HepG2 (cell line): ENCODE data around the gene GPR61. TPM values are rescaled to one million over a fixed set of nuclear protein-coding genes. Genes with fewer than 3 reads are reported as not detected.
A peak's percentile ranks its signal among the peaks of the same experiment; 100 is the strongest.

Experiments used
- ATRX ChIP-seq: sonication (generic); formaldehyde crosslinking; IDR thresholded peaks from 2 replicates; pipeline ENCODE4 v1.4.0; 2020; ENCODE audit warnings: missing genetic modification reagents, borderline replicate concordance
- BORCS8-MEF2B ChIP-seq: sonication (generic); formaldehyde crosslinking; IDR thresholded peaks from 2 replicates; pipeline ENCODE4 v1.8.0; 2022; ENCODE audit warnings: mild to moderate bottlenecking, missing genetic modification reagents
- HMGA1 ChIP-seq: sonication (generic); formaldehyde crosslinking; conservative IDR thresholded peaks from 2 replicates; pipeline ENCODE4 v1.4.0; 2020; ENCODE audit warnings: missing genetic modification reagents
- MAFG ChIP-seq: sonication (generic); formaldehyde crosslinking; IDR thresholded peaks from 2 replicates; pipeline ENCODE4 v1.5.1; 2020; ENCODE audit warnings: mild to moderate bottlenecking, missing genetic modification reagents
- MIXL1 ChIP-seq: IDR thresholded peaks from 2 replicates; pipeline ENCODE4 v1.6.1; 2016
- MXI1 ChIP-seq: IDR thresholded peaks from 3 replicates; pipeline ENCODE4 v1.6.1; 2012; ENCODE audit warnings: low read depth, low read length, inconsistent platforms, borderline replicate concordance
- RELA ChIP-seq: sonication (generic); formaldehyde crosslinking; IDR thresholded peaks from 2 replicates; pipeline ENCODE4 v1.4.0; 2020; ENCODE audit warnings: missing genetic modification reagents
- SMAD9 ChIP-seq: sonication (generic); formaldehyde crosslinking; IDR thresholded peaks from 2 replicates; pipeline ENCODE4 v1.5.1; 2020; ENCODE audit warnings: mild to moderate bottlenecking, missing genetic modification reagents
- ZNF33B ChIP-seq: sonication (generic); formaldehyde crosslinking; IDR thresholded peaks from 2 replicates; pipeline ENCODE4 v1.5.1; 2020; ENCODE audit warnings: mild to moderate bottlenecking, missing genetic modification reagents
- ZNF501 ChIP-seq: sonication (generic); formaldehyde crosslinking; IDR thresholded peaks from 2 replicates; pipeline ENCODE4 v1.5.1; 2020; ENCODE audit warnings: mild to moderate bottlenecking, moderate library complexity, missing genetic modification reagents
- ZNF577 ChIP-seq: sonication (generic); formaldehyde crosslinking; IDR thresholded peaks from 2 replicates; pipeline ENCODE4 v1.4.0; 2020; ENCODE audit warnings: mild to moderate bottlenecking, low read depth, missing genetic modification reagents, borderline replicate concordance
- polyA plus RNA-seq, 8 experiments: library from polyadenylated mRNA; depleted of rRNA in 3 of 8; stranded (reverse) in 7 of 8; unstranded in 1 of 8; fragments of >200 nt; fragmentation: Illumina TruSeq in 4 of 8; extraction: Trizol in 4 of 8; gene quantifications; 2 replicates each; pipeline versions ENCODE4 v1.2.1 to v1.2.3, GENCODE V29; 2011 to 2016; ENCODE audit warnings: low read depth in 4 of 8, missing spikeins in 1 of 8, mixed read lengths in 1 of 8; ENCODE audit not compliant: insufficient read depth in 1 of 8
- total RNA-seq, 5 experiments: library from RNA; depleted of rRNA; stranded (reverse); fragments of >200 nt; fragmentation: Illumina TruSeq; extraction: Trizol; gene quantifications; 2 replicates each; pipeline ENCODE4 v1.2.3, GENCODE V29; 2016; ENCODE audit warnings: low read depth in 1 of 5
- TF ChIP-seq, protein P1 (sequence below): sonication (generic); formaldehyde crosslinking; IDR thresholded peaks from 2 replicates; pipeline ENCODE4 v1.9.0; 2022; ENCODE audit warnings: missing genetic modification reagents, mild to moderate bottlenecking, borderline replicate concordance
- TF ChIP-seq, protein P2 (sequence below), 2 experiments: fragments of 450-650 bp in 1 of 2; sonication (generic) in 1 of 2; formaldehyde crosslinking in 1 of 2; IDR thresholded peaks; 2 replicates each; pipeline versions ENCODE4 v1.6.1 to v1.8.0; 2016 to 2022; ENCODE audit warnings: antibody characterized with exemption in 1 of 2, mild to moderate bottlenecking in 1 of 2, missing genetic modification reagents in 1 of 2
- TF ChIP-seq, protein P3 (sequence below): sonication (generic); formaldehyde crosslinking; IDR thresholded peaks from 2 replicates; pipeline ENCODE4 v1.4.0; 2020; ENCODE audit warnings: missing genetic modification reagents
- TF ChIP-seq, protein P4 (sequence below): sonication (generic); formaldehyde crosslinking; conservative IDR thresholded peaks from 2 replicates; pipeline ENCODE4 v1.5.0; 2020; ENCODE audit warnings: missing genetic modification reagents

The GPR61 gene
- total and polyA plus RNA-seq, 2 of the 13 experiments (the other 11 are each of a cell fraction or from before 2014, with no cell fraction given), result not detected

DNA sequence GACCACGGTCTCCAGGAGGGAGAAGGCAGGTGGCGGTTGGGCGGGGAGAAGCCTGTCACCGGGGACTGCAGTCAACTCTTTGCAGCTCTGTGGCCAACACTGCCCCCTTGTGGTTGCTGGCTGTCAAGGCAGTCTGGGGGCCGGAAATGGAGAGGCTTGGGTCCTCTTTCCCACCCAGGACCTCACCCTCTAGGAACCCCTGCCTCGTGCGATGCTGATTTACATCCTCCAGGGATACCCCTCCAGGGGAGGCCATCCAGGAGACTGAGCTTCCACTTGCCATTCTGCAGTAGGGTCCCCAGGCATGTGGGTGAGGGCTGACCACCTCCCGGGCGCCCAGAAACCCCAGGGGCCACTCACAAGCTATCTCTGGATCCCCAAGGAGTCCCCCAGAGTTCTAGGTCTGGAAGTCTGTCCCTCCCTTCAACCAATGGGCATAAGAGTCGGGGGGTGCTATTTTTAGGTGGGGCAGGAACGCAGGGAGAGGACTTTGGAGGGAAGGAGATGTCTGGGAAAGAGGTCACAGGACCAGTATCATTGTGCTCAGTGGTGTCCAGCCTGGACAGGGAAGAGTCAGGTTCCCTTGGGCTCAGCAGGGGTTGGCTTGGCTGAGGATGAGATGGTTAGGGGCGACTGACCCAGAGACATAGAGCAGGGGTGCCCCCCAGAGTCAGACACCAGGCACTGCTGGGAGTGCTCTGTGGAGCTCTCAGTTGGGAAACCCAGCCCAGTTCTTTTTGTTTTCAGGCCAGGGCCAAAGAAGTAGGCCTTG lies 7.1 kb upstream of the GPR61 start (continued):
- TF ChIP-seq, protein P1, sequence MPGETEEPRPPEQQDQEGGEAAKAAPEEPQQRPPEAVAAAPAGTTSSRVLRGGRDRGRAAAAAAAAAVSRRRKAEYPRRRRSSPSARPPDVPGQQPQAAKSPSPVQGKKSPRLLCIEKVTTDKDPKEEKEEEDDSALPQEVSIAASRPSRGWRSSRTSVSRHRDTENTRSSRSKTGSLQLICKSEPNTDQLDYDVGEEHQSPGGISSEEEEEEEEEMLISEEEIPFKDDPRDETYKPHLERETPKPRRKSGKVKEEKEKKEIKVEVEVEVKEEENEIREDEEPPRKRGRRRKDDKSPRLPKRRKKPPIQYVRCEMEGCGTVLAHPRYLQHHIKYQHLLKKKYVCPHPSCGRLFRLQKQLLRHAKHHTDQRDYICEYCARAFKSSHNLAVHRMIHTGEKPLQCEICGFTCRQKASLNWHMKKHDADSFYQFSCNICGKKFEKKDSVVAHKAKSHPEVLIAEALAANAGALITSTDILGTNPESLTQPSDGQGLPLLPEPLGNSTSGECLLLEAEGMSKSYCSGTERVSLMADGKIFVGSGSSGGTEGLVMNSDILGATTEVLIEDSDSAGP (CRISPR knock-in tag), result peak; percentile 49; the same call in 1 of the 2 replicates
- TF ChIP-seq ZNF577 (CRISPR knock-in tag) (no peak), SMAD9 (CRISPR knock-in tag) (no peak), HMGA1 (CRISPR knock-in tag) (no peak), ZNF501 (CRISPR knock-in tag) (peak; percentile 79; the same call in 1 of the 2 replicates), ZNF33B (CRISPR knock-in tag) (no peak), BORCS8-MEF2B (CRISPR knock-in tag) (no peak), ATRX (CRISPR knock-in tag) (no peak), MIXL1 (CRISPR knock-in tag) (no peak), RELA (CRISPR knock-in tag) (no peak), MAFG (no peak), MXI1 (no peak)
- TF ChIP-seq, protein P2, sequence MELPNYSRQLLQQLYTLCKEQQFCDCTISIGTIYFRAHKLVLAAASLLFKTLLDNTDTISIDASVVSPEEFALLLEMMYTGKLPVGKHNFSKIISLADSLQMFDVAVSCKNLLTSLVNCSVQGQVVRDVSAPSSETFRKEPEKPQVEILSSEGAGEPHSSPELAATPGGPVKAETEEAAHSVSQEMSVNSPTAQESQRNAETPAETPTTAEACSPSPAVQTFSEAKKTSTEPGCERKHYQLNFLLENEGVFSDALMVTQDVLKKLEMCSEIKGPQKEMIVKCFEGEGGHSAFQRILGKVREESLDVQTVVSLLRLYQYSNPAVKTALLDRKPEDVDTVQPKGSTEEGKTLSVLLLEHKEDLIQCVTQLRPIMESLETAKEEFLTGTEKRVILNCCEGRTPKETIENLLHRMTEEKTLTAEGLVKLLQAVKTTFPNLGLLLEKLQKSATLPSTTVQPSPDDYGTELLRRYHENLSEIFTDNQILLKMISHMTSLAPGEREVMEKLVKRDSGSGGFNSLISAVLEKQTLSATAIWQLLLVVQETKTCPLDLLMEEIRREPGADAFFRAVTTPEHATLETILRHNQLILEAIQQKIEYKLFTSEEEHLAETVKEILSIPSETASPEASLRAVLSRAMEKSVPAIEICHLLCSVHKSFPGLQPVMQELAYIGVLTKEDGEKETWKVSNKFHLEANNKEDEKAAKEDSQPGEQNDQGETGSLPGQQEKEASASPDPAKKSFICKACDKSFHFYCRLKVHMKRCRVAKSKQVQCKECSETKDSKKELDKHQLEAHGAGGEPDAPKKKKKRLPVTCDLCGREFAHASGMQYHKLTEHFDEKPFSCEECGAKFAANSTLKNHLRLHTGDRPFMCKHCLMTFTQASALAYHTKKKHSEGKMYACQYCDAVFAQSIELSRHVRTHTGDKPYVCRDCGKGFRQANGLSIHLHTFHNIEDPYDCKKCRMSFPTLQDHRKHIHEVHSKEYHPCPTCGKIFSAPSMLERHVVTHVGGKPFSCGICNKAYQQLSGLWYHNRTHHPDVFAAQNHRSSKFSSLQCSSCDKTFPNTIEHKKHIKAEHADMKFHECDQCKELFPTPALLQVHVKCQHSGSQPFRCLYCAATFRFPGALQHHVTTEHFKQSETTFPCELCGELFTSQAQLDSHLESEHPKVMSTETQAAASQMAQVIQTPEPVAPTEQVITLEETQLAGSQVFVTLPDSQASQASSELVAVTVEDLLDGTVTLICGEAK (IDR thresholded peaks at IDR 0.05), result no peak
- TF ChIP-seq, protein P2 (CRISPR knock-in tag; IDR thresholded peaks at IDR 0.05), result no peak
- TF ChIP-seq, protein P3, sequence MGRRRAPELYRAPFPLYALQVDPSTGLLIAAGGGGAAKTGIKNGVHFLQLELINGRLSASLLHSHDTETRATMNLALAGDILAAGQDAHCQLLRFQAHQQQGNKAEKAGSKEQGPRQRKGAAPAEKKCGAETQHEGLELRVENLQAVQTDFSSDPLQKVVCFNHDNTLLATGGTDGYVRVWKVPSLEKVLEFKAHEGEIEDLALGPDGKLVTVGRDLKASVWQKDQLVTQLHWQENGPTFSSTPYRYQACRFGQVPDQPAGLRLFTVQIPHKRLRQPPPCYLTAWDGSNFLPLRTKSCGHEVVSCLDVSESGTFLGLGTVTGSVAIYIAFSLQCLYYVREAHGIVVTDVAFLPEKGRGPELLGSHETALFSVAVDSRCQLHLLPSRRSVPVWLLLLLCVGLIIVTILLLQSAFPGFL, result no peak
- TF ChIP-seq, protein P4, sequence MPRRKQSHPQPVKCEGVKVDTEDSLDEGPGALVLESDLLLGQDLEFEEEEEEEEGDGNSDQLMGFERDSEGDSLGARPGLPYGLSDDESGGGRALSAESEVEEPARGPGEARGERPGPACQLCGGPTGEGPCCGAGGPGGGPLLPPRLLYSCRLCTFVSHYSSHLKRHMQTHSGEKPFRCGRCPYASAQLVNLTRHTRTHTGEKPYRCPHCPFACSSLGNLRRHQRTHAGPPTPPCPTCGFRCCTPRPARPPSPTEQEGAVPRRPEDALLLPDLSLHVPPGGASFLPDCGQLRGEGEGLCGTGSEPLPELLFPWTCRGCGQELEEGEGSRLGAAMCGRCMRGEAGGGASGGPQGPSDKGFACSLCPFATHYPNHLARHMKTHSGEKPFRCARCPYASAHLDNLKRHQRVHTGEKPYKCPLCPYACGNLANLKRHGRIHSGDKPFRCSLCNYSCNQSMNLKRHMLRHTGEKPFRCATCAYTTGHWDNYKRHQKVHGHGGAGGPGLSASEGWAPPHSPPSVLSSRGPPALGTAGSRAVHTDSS, result no peak
